ENCODE data around the gene A3GALT2. TPM values are rescaled to one million over a fixed set of nuclear protein-coding genes. Genes with fewer than 3 reads are reported as not detected.

The A3GALT2 gene
- total and polyA plus RNA-seq, 2 donors (not counting 1 experiment from before 2014, with no cell fraction given): not detected

DNA sequence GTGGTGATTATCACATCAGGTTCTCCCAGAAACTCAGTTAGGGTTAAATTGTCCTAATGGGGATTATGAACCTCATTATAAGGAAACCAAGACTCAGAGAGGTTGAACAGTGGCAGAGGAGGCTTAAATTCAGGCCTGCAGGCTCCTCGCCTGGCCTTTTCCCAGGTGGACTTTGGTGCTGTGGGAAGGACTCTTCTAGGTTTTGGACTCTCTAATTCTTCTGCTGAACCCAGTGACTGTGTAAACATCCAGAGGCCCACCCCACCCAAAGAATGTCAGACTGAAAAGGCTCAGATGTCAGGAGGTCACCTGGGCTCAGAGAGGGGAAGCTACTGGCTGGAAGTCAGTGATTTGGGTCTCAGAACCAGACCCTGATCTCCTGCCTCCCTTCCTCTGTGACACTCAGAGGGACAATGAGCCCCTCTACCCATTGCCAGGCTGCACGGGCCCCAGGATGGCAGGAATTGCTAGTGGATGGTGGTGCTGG is 62.1 kb downstream of the A3GALT2 start:
- H3K9me3 ChIP-seq (ENCODE audit: control extremely low read depth in 1 of 3, control insufficient read depth in 2 of 3, insufficient read depth in 1 of 3, low read length in 2 of 3): no peaks in the 10 kb centered on the region
- Mint-ChIP-seq H3K4me1 (peaks cover 39% of the 10 kb centered on the region), H3K27ac (peak overlapping the region; percentile 16), H3K9me3 (ENCODE audit: insufficient read depth) (no peaks in the 10 kb centered on the region), H3K4me3 (peak overlapping the region; percentile 98), H3K27me3 (no peaks in the 10 kb centered on the region)
- intact Hi-C loops (cut with micrococcal nuclease): loop anchor here (5.0 kb wide), 2 partner anchors 77 to 132 kb away; partner anchors contain the start of gene TRIM62
- CTCF ChIA-PET: interaction anchor here (1.0 kb wide), 1 partner anchor 37 kb away, joined by 3 read pairs; no protein-coding TSS in a partner anchor
- H3K27ac ChIP-seq (ENCODE audit: low read length in 2 of 2): no peak overlapping the region
- peaks cover 66% of the 10 kb centered on the region for H3K79me2 ChIP-seq (ENCODE audit: control insufficient read depth, insufficient read depth, low read length)
- H3K4me2 ChIP-seq (replicated peaks; ENCODE audit: low read depth, low read length, poor library complexity, severe bottlenecking): peak overlapping the region; percentile 81
- H3K4me1 ChIP-seq (ENCODE audit: control insufficient read depth in 2 of 2, insufficient read depth in 2 of 2, low read length in 2 of 2): peaks cover 20 to 25% of the 10 kb centered on the region in 2 donors
- no CpG with 5 or more reads among the region's 2 CpGs for WGBS (ENCODE audit: insufficient coverage)
- DNase-seq (no peak), ATAC-seq (ENCODE audit: low read depth) (no peak)
- TF ChIP-seq, protein P1, sequence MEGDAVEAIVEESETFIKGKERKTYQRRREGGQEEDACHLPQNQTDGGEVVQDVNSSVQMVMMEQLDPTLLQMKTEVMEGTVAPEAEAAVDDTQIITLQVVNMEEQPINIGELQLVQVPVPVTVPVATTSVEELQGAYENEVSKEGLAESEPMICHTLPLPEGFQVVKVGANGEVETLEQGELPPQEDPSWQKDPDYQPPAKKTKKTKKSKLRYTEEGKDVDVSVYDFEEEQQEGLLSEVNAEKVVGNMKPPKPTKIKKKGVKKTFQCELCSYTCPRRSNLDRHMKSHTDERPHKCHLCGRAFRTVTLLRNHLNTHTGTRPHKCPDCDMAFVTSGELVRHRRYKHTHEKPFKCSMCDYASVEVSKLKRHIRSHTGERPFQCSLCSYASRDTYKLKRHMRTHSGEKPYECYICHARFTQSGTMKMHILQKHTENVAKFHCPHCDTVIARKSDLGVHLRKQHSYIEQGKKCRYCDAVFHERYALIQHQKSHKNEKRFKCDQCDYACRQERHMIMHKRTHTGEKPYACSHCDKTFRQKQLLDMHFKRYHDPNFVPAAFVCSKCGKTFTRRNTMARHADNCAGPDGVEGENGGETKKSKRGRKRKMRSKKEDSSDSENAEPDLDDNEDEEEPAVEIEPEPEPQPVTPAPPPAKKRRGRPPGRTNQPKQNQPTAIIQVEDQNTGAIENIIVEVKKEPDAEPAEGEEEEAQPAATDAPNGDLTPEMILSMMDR (IDR thresholded peaks at IDR 0.05): no peak
- TF ChIP-seq EZH2 (IDR thresholded peaks at IDR 0.05; ENCODE audit: borderline replicate concordance, insufficient read depth, low read depth, low read length, poor library complexity, severe bottlenecking): no peak
- peaks cover 0 to 9% of the 10 kb centered on the region in 2 experiments for H3K36me3 ChIP-seq (replicated peaks in 1 of 2; ENCODE audit: control extremely low read depth in 1 of 2, control insufficient read depth in 1 of 2, extremely low read depth in 1 of 2, insufficient read depth in 2 of 2, low read length in 1 of 2)
- no peak overlapping the region for H3K9ac ChIP-seq (ENCODE audit: low read length)
- H3K4me3 ChIP-seq (ENCODE audit: control extremely low read depth in 1 of 5, extremely low read depth in 1 of 5, insufficient read depth in 1 of 5, low read depth in 2 of 5, low read length in 4 of 5): no peak overlapping the region
- H4K20me1 ChIP-seq (ENCODE audit: control insufficient read depth, insufficient read depth, low read length, poor library complexity, severe bottlenecking): peaks cover 58% of the 10 kb centered on the region
- POLR2A ChIA-PET: no interaction called here
- H3K27me3 ChIP-seq (replicated peaks in 1 of 4; ENCODE audit: control extremely low read depth in 1 of 4, control insufficient read depth in 3 of 4, insufficient read depth in 4 of 4, low read length in 3 of 4): no peaks in the 10 kb centered on the region
- no peak overlapping the region for H2AFZ ChIP-seq (ENCODE audit: insufficient read depth, low read depth, low read length, poor library complexity, severe bottlenecking)
